Erythroblast (primary cell): ENCODE data around the gene ABHD12.

Experiments used
- DNase-seq, 2 experiments: peaks; one replicate each; lab custom pipeline; 2025; lab: John Stamatoyannopoulos, UW
- GATA1 ChIP-seq: IDR thresholded peaks from 2 replicates; pipeline ENCODE4 v1.6.1; 2011; ENCODE audit warnings: low read depth, mild to moderate bottlenecking, control low read depth, low read length, moderate library complexity
- POLR2A ChIP-seq: IDR thresholded peaks from 2 replicates; pipeline ENCODE4 v1.6.1; 2011; ENCODE audit warnings: mild to moderate bottlenecking, low read length

Gene ABHD12

GRCh38 chr20:25294459-25295385 lies 95.9 kb downstream of the ABHD12 start:
- TF ChIP-seq POLR2A (no peak), GATA1 (no peak)
- peak; percentile 68 to 69 for DNase-seq

- TF ChIP-seq GATA1 = no peak
- TF ChIP-seq POLR2A = no peak
- no peak for DNase-seq
Observed at GRCh38 chr20:25293910-25294458, 96.7 kb downstream of the ABHD12 start.

GRCh38 chr20:25293507-25293906 lies 97.1 kb downstream of the ABHD12 start:
- no peak for DNase-seq
- TF ChIP-seq POLR2A = no peak
- TF ChIP-seq GATA1 = no peak

- no peak for DNase-seq
- TF ChIP-seq POLR2A (no peak), GATA1 (no peak)
Observed at GRCh38 chr20:25292176-25292891, 98.3 kb downstream of the ABHD12 start.

- DNase-seq = no peak
- TF ChIP-seq POLR2A (no peak), GATA1 (no peak)
Observed at GRCh38 chr20:25291432-25292133, 99.1 kb downstream of the ABHD12 start.

GRCh38 chr20:25290646-25291431 lies 99.8 kb downstream of the ABHD12 start:
- DNase-seq = no peak
- no peak for TF ChIP-seq POLR2A

- TF ChIP-seq POLR2A = no peak
- TF ChIP-seq GATA1 = no peak
Observed at GRCh38 chr20:25289886-25290597, 100.6 kb downstream of the ABHD12 start.

GRCh38 chr20:25288291-25289181 lies 102.1 kb downstream of the ABHD12 start:
- no peak for DNase-seq
- TF ChIP-seq GATA1 (no peak), POLR2A (no peak)

More at GRCh38 chr20:25289886-25290597, 100.6 kb downstream of the ABHD12 start:
- DNase-seq = no peak

- no peak for DNase-seq
- TF ChIP-seq POLR2A (no peak), GATA1 (no peak)
Observed at GRCh38 chr20:25287631-25288290, 102.9 kb downstream of the ABHD12 start.

GRCh38 chr20:25286917-25287316 lies 103.7 kb downstream of the ABHD12 start:
- TF ChIP-seq POLR2A (no peak), GATA1 (no peak)

GRCh38 chr20:25285856-25286798 lies 104.5 kb downstream of the ABHD12 start:
- no peak for TF ChIP-seq POLR2A
- no peak for TF ChIP-seq GATA1
- no peak for DNase-seq

More at GRCh38 chr20:25286917-25287316, 103.7 kb downstream of the ABHD12 start:
- no peak for DNase-seq
